Transverse colon (tissue), 4 donors: ENCODE data around the gene RNF214. TPM values are rescaled to one million over a fixed set of nuclear protein-coding genes. Genes with fewer than 3 reads are reported as not detected.

Experiments
- DNase-seq: peaks from one replicate; pipeline ENCODE4 v3.0.0-alpha.2; 2019
- H3K27ac ChIP-seq, 4 donors: fragments of 200-600 bp; sonication (generic); 2 replicates each; pipeline ENCODE4 v1.5.1; 2016 to 2018; ENCODE audit warnings: inconsistent platforms in 4 of 4
- H3K27me3 ChIP-seq: fragments of 200-600 bp; sonication (generic); 2 replicates; pipeline ENCODE4 v1.5.1; 2017; ENCODE audit warnings: inconsistent platforms
- H3K36me3 ChIP-seq, 4 donors: fragments of 200-600 bp; sonication (generic); 2 replicates each; pipeline ENCODE4 v1.5.1; 2017 to 2019; ENCODE audit warnings: inconsistent platforms in 4 of 4
- H3K4me1 ChIP-seq, 4 donors: fragments of 200-600 bp; sonication (generic); 2 replicates each; pipeline ENCODE4 v1.5.1; 2017 to 2020; ENCODE audit warnings: inconsistent platforms in 4 of 4
- H3K4me3 ChIP-seq, 4 donors: fragments of 200-600 bp; sonication (generic); 1 replicate in 1 of 4; 2 replicates in 3 of 4; pipeline versions ENCODE4 v1.5.1 to v1.6.1; 2017 to 2019; ENCODE audit warnings: inconsistent platforms in 4 of 4
- H3K9me3 ChIP-seq, 2 donors: fragments of 200-600 bp; sonication (generic); 2 replicates each; pipeline ENCODE4 v1.5.1; 2017 to 2019; ENCODE audit warnings: inconsistent platforms in 2 of 2
- CTCF ChIP-seq, 5 experiments: fragments of 200-600 bp in 3 of 5; fragments of 450-650 bp in 2 of 5; sonication (generic) in 3 of 5; IDR thresholded peaks; 1 replicate in 2 of 5; 2 replicates in 3 of 5; pipeline ENCODE4 v1.5.1; 2016 to 2017; ENCODE audit warnings: antibody characterized with exemption in 5 of 5, inconsistent platforms in 3 of 5, mild to moderate bottlenecking in 2 of 5, moderate library complexity in 1 of 5
- EP300 ChIP-seq: sonication (generic); formaldehyde crosslinking; IDR thresholded peaks from one replicate; pipeline ENCODE4 v1.6.1; 2017; ENCODE audit warnings: antibody characterized with exemption, low read depth
- POLR2A ChIP-seq: fragments of 450-650 bp; IDR thresholded peaks from one replicate; pipeline ENCODE4 v1.6.1; 2016; ENCODE audit warnings: antibody characterized with exemption, mild to moderate bottlenecking, moderate library complexity
- POLR2AphosphoS5 ChIP-seq, 3 donors: sonication (generic); formaldehyde crosslinking; IDR thresholded peaks; one replicate each; pipeline ENCODE4 v1.6.1; 2016; ENCODE audit warnings: antibody characterized with exemption in 3 of 3
- WGBS, 2 donors: methylation state at CpG; one replicate each; pipeline ENCODE4 v1.1.5; 2018; ENCODE audit warnings: low coverage in 1 of 2; 5-methylcytosine and 5-hydroxymethylcytosine counted together
- in situ Hi-C, 4 donors: fragments of 200-750 bp; cut with MboI; loops; one replicate each; pipeline versions ENCODE4 v1.15.0 to v1.15.1; 2017; ENCODE audit warnings: low sequenced_read_pairs in 3 of 4, low pct_ligation_motif_present in 1 of 4, low pct_unique_long_range_greater_than_20kb in 1 of 4
- intact Hi-C: fragments of 100-400 bp; cut with DNase I; formaldehyde crosslinking; loops from one replicate; pipeline ENCODE4 v1.15.1; 2023; ENCODE audit warnings: low total_unique reads
- total RNA-seq, 4 donors: library from RNA; depleted of rRNA; stranded (reverse); fragments of >200 nt; gene quantifications; one replicate each; pipeline ENCODE4 v1.1.0, GENCODE V29; 2016

Gene RNF214
- total RNA-seq, 4 donors from 2014 or later = 11.1 to 139 (median 14.5) TPM

- no peak for DNase-seq
- H3K27ac ChIP-seq = peak overlapping the region; percentile 83 to 91 (median 86)
- no peak for TF ChIP-seq CTCF (IDR thresholded peaks at IDR 0.05)
- TF ChIP-seq POLR2AphosphoS5 (IDR thresholded peaks at IDR 0.05) = no peak
- no peak for TF ChIP-seq EP300
- TF ChIP-seq POLR2A = no peak
- H3K36me3 ChIP-seq = peaks cover 0 to 32% (median 7%) of the 10 kb centered on the region in 4 donors
- intact Hi-C loops (loop anchor here (1.0 to 10.0 kb wide), 2 partner anchors 25 to 338 kb away; no protein-coding TSS in a partner anchor), in situ Hi-C loops (no loop called here)
- peaks cover 51 to 82% (median 71%) of the 10 kb centered on the region in 4 donors for H3K4me1 ChIP-seq
- 93% methylated on average over 6 to 14 of the region's 14 CpGs for WGBS, 2 donors
- H3K9me3 ChIP-seq = no peaks in the 10 kb centered on the region
- no peaks in the 10 kb centered on the region for H3K27me3 ChIP-seq
- H3K4me3 ChIP-seq = no peak overlapping the region
These were observed 9.3 kb upstream of the RNF214 start for GRCh38 chr11:117222991-117223740.

DNA sequence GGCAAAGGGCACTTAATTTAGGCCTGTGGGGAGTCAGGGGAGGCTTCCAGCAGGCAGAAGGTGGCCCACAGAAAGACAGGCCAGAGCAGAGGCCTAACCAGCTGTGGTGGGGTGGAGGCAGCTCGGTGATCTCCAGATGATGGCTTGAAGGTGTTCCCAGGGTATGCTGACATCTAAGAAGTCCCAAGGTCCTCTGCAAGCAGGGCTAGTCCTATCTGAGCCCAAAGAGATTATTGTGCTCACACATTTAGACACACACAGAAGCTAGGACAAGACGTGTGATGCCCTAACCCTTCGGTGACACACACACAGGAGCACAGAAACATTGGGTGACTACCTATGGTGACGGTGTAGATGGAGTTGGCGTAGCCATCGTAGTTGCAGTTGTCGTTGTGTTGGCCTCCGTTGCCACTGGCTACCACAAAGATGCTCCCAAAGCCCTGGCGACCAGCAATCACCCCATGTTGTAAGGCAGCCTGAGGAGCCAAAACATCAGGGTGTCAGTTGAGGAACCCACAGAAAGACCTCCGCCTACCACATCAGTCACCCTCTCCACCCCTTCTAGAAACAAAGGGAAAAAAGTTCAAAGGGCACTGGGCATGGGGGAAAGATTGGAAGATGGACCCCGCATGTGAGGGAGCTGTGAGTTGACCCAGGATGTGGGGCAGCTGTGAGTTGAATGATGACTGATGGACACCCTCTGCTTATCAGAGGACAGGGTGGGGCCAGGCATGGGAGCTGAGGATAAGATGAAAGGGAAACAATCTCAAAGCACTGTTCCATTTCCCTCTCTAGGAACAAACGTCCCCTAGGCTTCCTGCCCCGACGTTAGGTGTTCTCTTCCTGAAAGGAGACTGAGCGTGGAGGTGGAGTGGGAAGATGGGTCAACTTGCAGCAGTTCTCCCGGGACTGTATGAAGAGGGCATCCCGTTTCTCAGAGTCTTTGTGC is 8.5 kb upstream of the RNF214 start:
- in situ Hi-C loops (no loop called here), intact Hi-C loops (loop anchor here (1.0 to 10.0 kb wide), 2 partner anchors 26 to 339 kb away; no protein-coding TSS in a partner anchor)
- WGBS, 2 donors = 74 to 84% methylated on average over 5 to 17 of the region's 17 CpGs
- peak overlapping the region; percentile 83 to 91 (median 86) for H3K27ac ChIP-seq
- H3K9me3 ChIP-seq = no peaks in the 10 kb centered on the region
- TF ChIP-seq POLR2AphosphoS5 (IDR thresholded peaks at IDR 0.05) (no peak), POLR2A (no peak), EP300 (no peak), CTCF (IDR thresholded peaks at IDR 0.05) (no peak)
- peaks cover 45 to 74% (median 67%) of the 10 kb centered on the region in 4 donors for H3K4me1 ChIP-seq
- H3K4me3 ChIP-seq = no peak overlapping the region
- no peaks in the 10 kb centered on the region for H3K27me3 ChIP-seq
- peaks cover 0 to 28% (median 11%) of the 10 kb centered on the region in 4 donors for H3K36me3 ChIP-seq
- DNase-seq = peak; percentile 28

DNA sequence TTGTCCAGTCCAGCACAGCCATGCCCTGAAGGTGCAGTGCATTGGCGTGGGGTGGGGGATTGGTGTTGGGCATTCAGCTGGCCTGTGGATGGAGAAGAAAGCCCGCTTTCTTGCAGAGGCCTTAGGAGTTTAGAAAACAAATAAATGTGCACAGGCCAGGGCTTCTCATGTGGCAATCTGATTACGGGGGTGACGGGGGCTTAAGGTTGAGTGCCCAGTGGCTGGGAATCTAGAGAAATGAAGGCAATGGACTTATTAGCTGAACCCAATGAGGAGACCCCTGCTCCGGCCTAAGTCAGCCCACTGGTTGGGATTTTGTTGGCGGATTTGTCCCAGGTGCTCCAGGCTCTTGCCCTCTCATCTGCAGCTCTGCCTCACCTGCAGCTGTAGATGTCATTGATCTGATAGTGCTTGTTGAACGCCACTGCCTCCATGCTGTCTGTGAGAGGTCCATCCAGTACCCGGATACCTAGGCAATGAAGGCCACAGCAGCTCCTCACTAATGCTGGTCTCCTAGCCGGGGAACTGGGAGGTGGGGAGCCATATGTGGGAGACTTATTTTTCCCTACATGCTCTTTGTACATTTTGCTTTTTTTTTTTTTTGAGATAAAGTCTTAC is 6.8 kb upstream of the RNF214 start:
- H3K9me3 ChIP-seq = no peaks in the 10 kb centered on the region
- no peaks in the 10 kb centered on the region for H3K27me3 ChIP-seq
- no peak overlapping the region for H3K4me3 ChIP-seq
- H3K27ac ChIP-seq = peak overlapping the region; percentile 83 to 91 (median 86)
- in situ Hi-C loops = loop anchor here in 1 of 4 donors (5.0 kb wide), 1 partner anchor 43 kb away; no protein-coding TSS in a partner anchor
- H3K36me3 ChIP-seq = peaks cover 0 to 30% (median 10%) of the 10 kb centered on the region in 4 donors
- no peak for TF ChIP-seq POLR2A
- TF ChIP-seq CTCF (IDR thresholded peaks at IDR 0.05) = no peak
- no peak for TF ChIP-seq POLR2AphosphoS5 (IDR thresholded peaks at IDR 0.05)
- no peak for TF ChIP-seq EP300
- 93% methylated on average over 9 of the region's 9 CpGs; no CpG with 5 or more reads in 1 of the 2 donors for WGBS, 2 donors
- intact Hi-C loops = loop anchor here (5.0 to 10.0 kb wide), 2 partner anchors 43 to 341 kb away; no protein-coding TSS in a partner anchor
- H3K4me1 ChIP-seq = peaks cover 31 to 71% (median 59%) of the 10 kb centered on the region in 4 donors
- DNase-seq = peak; percentile 9
